Loucy (cell line): Measurements from ENCODE around the gene PPARA.
"Not testable (repeated sequence)": the region's sequence is repeated elsewhere in the genome, so short reads cannot be mapped to it uniquely, and the experiment has no call there.

Experiments used
- CTCF ChIP-seq: fragments of 200-600 bp; sonication (generic); conservative IDR thresholded peaks from 2 replicates; pipeline ENCODE4 v1.5.1; 2014; ENCODE audit warnings: mild to moderate bottlenecking, antibody characterized with exemption, low read length
- EZH2phosphoT487 ChIP-seq: fragments of 200-600 bp; IDR thresholded peaks from 2 replicates; pipeline ENCODE4 v1.6.1; 2018; ENCODE audit warnings: antibody characterized with exemption, mild to moderate bottlenecking, moderate library complexity, borderline replicate concordance

GRCh38 chr22:46139417-46139816 lies 10.9 kb upstream of the PPARA start:
- TF ChIP-seq CTCF, EZH2phosphoT487: not testable (repeated sequence)
